Head of caudate nucleus (tissue), 42 donors: ENCODE results near the gene ARHGAP32.

Experiments
- DNase-seq, 42 donors: peaks; one replicate each; pipeline versions ENCODE4 v3.0.0 to v3.0.0-alpha.2; 2020 to 2021; ENCODE audit warnings: mixed read lengths in 7 of 42
- intact Hi-C: fragments of 100-400 bp; cut with DNase I; formaldehyde crosslinking; loops from one replicate; pipeline ENCODE4 v1.15.0; 2022

The ARHGAP32 gene

GRCh38 chr11:128946648-128947047 lies 245.5 kb downstream of the ARHGAP32 start:
- intact Hi-C loops = no loop called here
- no peak for DNase-seq

GRCh38 chr11:128943428-128943976 lies 248.6 kb downstream of the ARHGAP32 start:
- intact Hi-C loops = no loop called here
- DNase-seq = no peak

- intact Hi-C loops = no loop called here
- no peak for DNase-seq
Measured at GRCh38 chr11:128942817-128943427, 249.2 kb downstream of the ARHGAP32 start, which contains the start of gene TP53AIP1. TSS of gene TP53AIP1 (minus strand) at chr11:128942871. CDS start at chr11:128937818, 5,053 bp downstream.

- no peak for DNase-seq
- intact Hi-C loops = no loop called here
Measured at GRCh38 chr11:128942272-128942612, 249.9 kb downstream of the ARHGAP32 start.

- intact Hi-C loops = no loop called here
Measured at GRCh38 chr11:128941573-128942271, 250.4 kb downstream of the ARHGAP32 start.

GRCh38 chr11:128941110-128941509 lies 251.0 kb downstream of the ARHGAP32 start:
- intact Hi-C loops = no loop called here
- no peak for DNase-seq

More at GRCh38 chr11:128941573-128942271, 250.4 kb downstream of the ARHGAP32 start:
- no peak for DNase-seq

- no peak for DNase-seq
- intact Hi-C loops = no loop called here
Measured at GRCh38 chr11:128940603-128941002, 251.5 kb downstream of the ARHGAP32 start.

- DNase-seq = no peak
- intact Hi-C loops = no loop called here
Measured at GRCh38 chr11:128940156-128940555, 252.0 kb downstream of the ARHGAP32 start.

- DNase-seq = no peak
- intact Hi-C loops = no loop called here
Measured at GRCh38 chr11:128939591-128939990, 252.5 kb downstream of the ARHGAP32 start.

- intact Hi-C loops = no loop called here
- no peak for DNase-seq
Measured at GRCh38 chr11:128938156-128938885, 253.8 kb downstream of the ARHGAP32 start.

- intact Hi-C loops = no loop called here
- DNase-seq = no peak
Measured at GRCh38 chr11:128937480-128937879, 254.6 kb downstream of the ARHGAP32 start.

- intact Hi-C loops = no loop called here
- DNase-seq = peak in 1 of 42 donors; percentile 14
Measured at GRCh38 chr11:128936606-128937251, 255.4 kb downstream of the ARHGAP32 start.

- intact Hi-C loops = no loop called here
- no peak for DNase-seq
Measured at GRCh38 chr11:128934926-128935325, 257.2 kb downstream of the ARHGAP32 start.

GRCh38 chr11:128934351-128934750 lies 257.8 kb downstream of the ARHGAP32 start:
- DNase-seq = no peak

GRCh38 chr11:128933481-128934178 lies 258.5 kb downstream of the ARHGAP32 start:
- intact Hi-C loops = no loop called here
- DNase-seq = no peak

More at GRCh38 chr11:128934351-128934750, 257.8 kb downstream of the ARHGAP32 start:
- intact Hi-C loops = no loop called here

GRCh38 chr11:128931668-128932067 lies 260.5 kb downstream of the ARHGAP32 start:
- intact Hi-C loops = no loop called here
- DNase-seq = no peak

- no peak for DNase-seq
- intact Hi-C loops = no loop called here
Measured at GRCh38 chr11:128931066-128931465, 261.1 kb downstream of the ARHGAP32 start.

GRCh38 chr11:128929991-128930390 lies 262.1 kb downstream of the ARHGAP32 start:
- intact Hi-C loops = no loop called here
- peak in 1 of 42 donors; percentile 11 for DNase-seq

- DNase-seq = no peak
- intact Hi-C loops = no loop called here
Measured at GRCh38 chr11:128929468-128929867, 262.7 kb downstream of the ARHGAP32 start.
